Type B pancreatic cell (in vitro differentiated cells): ENCODE results near the gene HSPA4. TPM values are rescaled to one million over a fixed set of nuclear protein-coding genes. Genes with fewer than 3 reads are reported as not detected.

ENCODE experiments used
- DNase-seq: peaks from one replicate; pipeline ENCODE4 v3.0.0; 2021; ENCODE audit warnings: mixed read lengths; ENCODE audit not compliant: unreplicated experiment; ENCODE audit errors: extremely low spot score
- H3K27ac Mint-ChIP-seq: 2 replicates; pipeline ENCODE4 v1.8.0; 2021; ENCODE audit warnings: mild to moderate bottlenecking, mixed read lengths
- H3K27me3 Mint-ChIP-seq: 2 replicates; pipeline ENCODE4 v1.8.0; 2021; ENCODE audit warnings: mixed read lengths
- H3K36me3 Mint-ChIP-seq: 2 replicates; pipeline ENCODE4 v1.8.0; 2021; ENCODE audit warnings: mixed read lengths
- H3K4me1 Mint-ChIP-seq: one replicate; pipeline ENCODE4 v1.8.0; 2021; ENCODE audit warnings: mixed read lengths; ENCODE audit not compliant: unreplicated experiment
- H3K4me3 Mint-ChIP-seq: 2 replicates; pipeline ENCODE4 v1.8.0; 2021; ENCODE audit warnings: mild to moderate bottlenecking, mixed read lengths
- H3K9me3 Mint-ChIP-seq: 2 replicates; pipeline ENCODE4 v1.8.0; 2021; ENCODE audit warnings: mixed read lengths
- CTCF ChIP-seq: fragments of 200-600 bp; sonication (generic); conservative IDR thresholded peaks from 2 replicates; pipeline ENCODE4 v1.5.0; 2021; ENCODE audit warnings: antibody characterized with exemption, mild to moderate bottlenecking
- total RNA-seq: library from RNA; stranded (reverse); gene quantifications from 2 replicates; pipeline ENCODE4 v1.2.1, GENCODE V29; 2021; ENCODE audit warnings: low replicate concordance

HSPA4 gene
- total RNA-seq, 1 donor from 2014 or later = 134 TPM

GRCh38 chr5:133121611-133122150 is 69.9 kb downstream of the HSPA4 start:
- H3K36me3 Mint-ChIP-seq = no peaks in the 10 kb centered on the region
- TF ChIP-seq CTCF = no peak
- peak; percentile 59 for DNase-seq
- H3K27ac Mint-ChIP-seq = no peak overlapping the region
- no peak overlapping the region for H3K4me3 Mint-ChIP-seq
- no peaks in the 10 kb centered on the region for H3K9me3 Mint-ChIP-seq
- peaks cover 4% of the 10 kb centered on the region for H3K27me3 Mint-ChIP-seq
- H3K4me1 Mint-ChIP-seq = peaks cover 8% of the 10 kb centered on the region

GRCh38 chr5:133122711-133123110 is 70.9 kb downstream of the HSPA4 start:
- no peak overlapping the region for H3K4me3 Mint-ChIP-seq

GRCh38 chr5:133123297-133123696 is 71.5 kb downstream of the HSPA4 start:
- Mint-ChIP-seq H3K4me3 (no peak overlapping the region), H3K36me3 (no peaks in the 10 kb centered on the region), H3K4me1 (peaks cover 8% of the 10 kb centered on the region), H3K27ac (no peak overlapping the region), H3K9me3 (no peaks in the 10 kb centered on the region), H3K27me3 (peaks cover 7% of the 10 kb centered on the region)
- no peak for TF ChIP-seq CTCF
- peak; percentile 32 for DNase-seq

More at GRCh38 chr5:133122711-133123110, 70.9 kb downstream of the HSPA4 start:
- no peak for TF ChIP-seq CTCF
- Mint-ChIP-seq H3K27me3 (peaks cover 4% of the 10 kb centered on the region), H3K4me1 (peaks cover 8% of the 10 kb centered on the region), H3K36me3 (no peaks in the 10 kb centered on the region), H3K9me3 (no peaks in the 10 kb centered on the region), H3K27ac (no peak overlapping the region)
- peak; percentile 7 for DNase-seq

- Mint-ChIP-seq H3K27me3 (peaks cover 18% of the 10 kb centered on the region), H3K4me3 (no peak overlapping the region), H3K9me3 (no peaks in the 10 kb centered on the region), H3K4me1 (peaks cover 8% of the 10 kb centered on the region), H3K27ac (no peak overlapping the region), H3K36me3 (no peaks in the 10 kb centered on the region)
- DNase-seq = no peak
- TF ChIP-seq CTCF = no peak
These were observed 73.1 kb downstream of the HSPA4 start for GRCh38 chr5:133124891-133125290.

DNA sequence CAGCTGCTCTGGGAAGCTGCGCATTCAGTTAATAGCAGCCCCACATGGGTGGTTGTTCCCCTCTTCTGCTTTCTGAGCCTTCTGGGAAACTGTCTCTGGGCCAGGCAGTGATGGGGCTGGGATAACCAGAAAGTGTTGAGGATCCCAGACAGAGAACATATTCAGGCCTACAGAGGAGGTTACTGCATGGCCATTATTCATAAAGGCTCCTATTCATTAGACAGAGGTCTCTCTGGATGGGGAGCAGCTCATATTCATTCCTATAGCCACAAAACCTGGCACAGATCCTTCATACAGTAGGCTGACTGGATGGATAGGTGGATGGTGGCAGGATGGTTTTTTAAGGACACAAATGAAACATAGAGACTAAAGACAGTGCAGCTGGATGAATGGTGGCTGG is 76.3 kb downstream of the HSPA4 start:
- H3K36me3 Mint-ChIP-seq = no peaks in the 10 kb centered on the region
- H3K9me3 Mint-ChIP-seq = no peaks in the 10 kb centered on the region
- no peak overlapping the region for H3K4me3 Mint-ChIP-seq
- H3K27me3 Mint-ChIP-seq = peaks cover 18% of the 10 kb centered on the region
- H3K4me1 Mint-ChIP-seq = peaks cover 3% of the 10 kb centered on the region
- no peak for DNase-seq
- H3K27ac Mint-ChIP-seq = no peak overlapping the region
- TF ChIP-seq CTCF = no peak

DNA sequence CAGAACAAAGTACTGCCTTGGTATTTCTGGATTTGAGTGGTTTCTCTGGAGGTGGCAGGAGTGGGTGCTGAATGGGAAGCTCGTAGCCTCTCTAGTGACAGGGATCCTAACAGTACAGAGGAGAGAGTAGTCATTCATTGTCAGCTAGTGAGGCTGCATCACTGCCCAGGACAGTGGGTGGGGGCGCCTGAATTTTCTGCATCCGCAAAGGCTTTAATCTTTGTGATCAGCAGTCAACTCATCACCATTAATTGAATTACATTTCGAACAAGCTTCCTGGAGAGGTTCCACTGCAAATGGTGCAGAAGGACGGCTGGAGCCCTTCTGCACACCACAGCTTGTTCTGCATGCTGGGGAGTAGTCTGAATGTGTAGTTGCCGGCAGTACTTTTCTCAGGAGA is 77.5 kb downstream of the HSPA4 start:
- Mint-ChIP-seq H3K27ac (no peak overlapping the region), H3K4me1 (no peaks in the 10 kb centered on the region)

More for the DNA sequence above, 77.5 kb downstream of the HSPA4 start:
- Mint-ChIP-seq H3K27me3 (peaks cover 18% of the 10 kb centered on the region), H3K9me3 (no peaks in the 10 kb centered on the region), H3K36me3 (no peaks in the 10 kb centered on the region), H3K4me3 (no peak overlapping the region)
- no peak for TF ChIP-seq CTCF
- no peak for DNase-seq
